OCI-LY7 (cell line): ENCODE data around the gene JDP2. TPM values are rescaled to one million over a fixed set of nuclear protein-coding genes. Genes with fewer than 3 reads are reported as not detected.

ENCODE experiments used
- BruUV-seq: library from RNA; stranded (reverse); fragments of 400-500 nt; replicated peaks from 2 replicates; lab custom pipeline; 2021; lab: Mats Ljungman, UMichigan
- CTCF ChIA-PET: fragments of 300-600 bp; sonication (Branson Sonifier 250); formaldehyde crosslinking; loops from one replicate; lab custom pipeline; 2022; ENCODE audit warnings: antibody characterized with exemption; ENCODE audit not compliant: unreplicated experiment; lab: Charles Lee
- POLR2A ChIA-PET: fragments of 300-600 bp; sonication (Branson Sonifier 250); formaldehyde crosslinking; loops from one replicate; lab custom pipeline; 2022; ENCODE audit warnings: antibody characterized with exemption; lab: Charles Lee
- DNase-seq: peaks from one replicate; pipeline ENCODE4 v3.0.0-alpha.2; 2015; ENCODE audit warnings: low spot score
- H2AFZ ChIP-seq: fragments of 200-600 bp; sonication (generic), shearing (Covaris generic); 2 replicates; pipeline ENCODE4 v1.6.1; 2014; ENCODE audit warnings: mild to moderate bottlenecking, antibody characterized with exemption, low read length, moderate library complexity
- H3K27ac ChIP-seq: fragments of 200-600 bp; sonication (generic); 2 replicates; pipeline ENCODE4 v1.5.1; 2014; ENCODE audit warnings: mixed run types, low read depth, mild to moderate bottlenecking, moderate library complexity, low read length, inconsistent platforms; ENCODE audit not compliant: poor library complexity, severe bottlenecking
- H3K36me3 ChIP-seq: fragments of 200-600 bp; sonication (generic); 2 replicates; pipeline ENCODE4 v1.6.1; 2014; ENCODE audit warnings: mild to moderate bottlenecking, antibody characterized with exemption, low read length, moderate library complexity, mixed read lengths; ENCODE audit not compliant: insufficient read depth
- H3K4me1 ChIP-seq: fragments of 200-600 bp; sonication (generic); 2 replicates; pipeline ENCODE4 v1.5.1; 2014; ENCODE audit warnings: mild to moderate bottlenecking, low read length; ENCODE audit not compliant: insufficient read depth, poor library complexity, severe bottlenecking
- H3K4me2 ChIP-seq: fragments of 200-600 bp; sonication (generic); 2 replicates; pipeline ENCODE4 v1.6.1; 2014; ENCODE audit warnings: mild to moderate bottlenecking, low read length
- H3K4me3 ChIP-seq: fragments of 200-600 bp; sonication (generic); 2 replicates; pipeline ENCODE4 v1.5.1; 2014; ENCODE audit warnings: mild to moderate bottlenecking, low read depth, low read length; ENCODE audit not compliant: poor library complexity, severe bottlenecking
- H3K79me2 ChIP-seq: fragments of 200-600 bp; sonication (generic); 2 replicates; pipeline ENCODE4 v1.6.1; 2016; ENCODE audit warnings: low read depth, mild to moderate bottlenecking, low read length, moderate library complexity, mixed read lengths; ENCODE audit not compliant: insufficient read depth
- H3K9me2 ChIP-seq: fragments of 200-600 bp; sonication (generic); 2 replicates; pipeline ENCODE4 v1.6.1; 2016; ENCODE audit warnings: mild to moderate bottlenecking, low read length, mixed read lengths; ENCODE audit not compliant: insufficient read depth
- H3K9me3 ChIP-seq: fragments of 200-600 bp; sonication (generic); 2 replicates; pipeline ENCODE4 v1.6.1; 2014; ENCODE audit warnings: mild to moderate bottlenecking, mixed run types, low read length, mixed read lengths
- H4K20me1 ChIP-seq: fragments of 200-600 bp; sonication (generic); 2 replicates; pipeline ENCODE4 v1.6.1; 2014; ENCODE audit warnings: mild to moderate bottlenecking, antibody characterized with exemption, low read length, moderate library complexity, mixed read lengths; ENCODE audit not compliant: insufficient read depth
- EZH2phosphoT487 ChIP-seq: fragments of 200-600 bp; sonication (generic); IDR thresholded peaks from 2 replicates; pipeline ENCODE4 v1.6.1; 2018; ENCODE audit warnings: low read depth, borderline replicate concordance, mild to moderate bottlenecking, mixed run types, antibody characterized with exemption, low read length, moderate library complexity, mixed read lengths
- intact Hi-C: fragments of 100-400 bp; cut with micrococcal nuclease; formaldehyde crosslinking; loops from one replicate; pipeline ENCODE4 v1.10.0; 2022; ENCODE audit not compliant: unreplicated experiment
- total RNA-seq, 2 experiments: library from RNA; depleted of rRNA in 1 of 2; stranded (reverse); fragments of >200 nt in 1 of 2; shearing (Covaris generic) in 1 of 2; gene quantifications; 2 replicates each; pipeline ENCODE4 v1.2.3, GENCODE V29; 2014 to 2022
- TF ChIP-seq, protein P1 (sequence below): fragments of 200-600 bp; sonication (generic); conservative IDR thresholded peaks from 2 replicates; pipeline ENCODE4 v1.5.1; 2014; ENCODE audit warnings: mild to moderate bottlenecking, antibody characterized with exemption, low read length, moderate library complexity, mixed read lengths

The JDP2 gene
- total RNA-seq, 2 experiments from 2014 or later, result 45.7 to 62.7 TPM

DNA sequence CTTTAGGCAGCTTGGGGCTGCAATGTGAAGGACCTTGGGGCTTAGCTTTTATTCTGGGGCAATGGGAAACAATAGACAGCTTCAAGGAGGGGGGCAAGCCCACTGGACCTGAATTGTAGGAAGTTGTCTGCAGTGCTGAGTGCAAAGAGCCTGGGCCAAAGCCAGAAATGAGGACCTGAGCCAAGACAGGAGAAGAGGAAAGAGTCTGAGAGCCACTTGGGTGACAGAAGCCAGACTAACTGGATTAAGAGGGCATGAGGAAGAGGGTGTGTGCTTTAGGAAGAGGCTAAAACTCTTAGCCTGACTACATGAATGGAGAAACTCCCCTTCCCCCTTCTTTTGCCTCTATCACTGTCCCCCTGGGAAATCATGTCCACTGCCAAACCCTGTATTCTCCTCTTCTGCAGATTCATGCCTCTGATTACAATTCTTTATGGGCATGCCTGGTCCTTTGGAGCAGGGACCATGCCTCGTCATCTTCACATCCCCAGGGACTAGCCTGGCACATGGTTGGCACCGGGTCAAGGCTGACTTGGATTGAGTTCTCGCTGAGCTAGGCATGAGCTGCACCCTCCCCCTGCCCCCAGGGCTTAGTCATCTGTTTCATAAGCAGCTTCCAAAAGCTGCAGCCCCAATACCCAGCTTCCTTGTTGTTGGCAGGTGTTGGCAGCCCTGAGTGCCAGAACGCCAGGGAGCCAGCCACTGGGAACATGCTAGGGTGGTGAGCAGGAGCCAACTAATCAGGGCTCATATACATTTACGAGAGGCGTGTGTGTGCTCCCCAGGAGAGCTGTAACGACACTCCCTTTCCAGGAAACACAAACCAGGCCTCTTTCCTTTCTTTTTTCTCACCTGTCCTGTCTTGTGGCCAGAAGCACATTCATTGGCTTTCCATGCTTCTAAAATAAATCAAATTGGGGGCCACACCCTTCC is 27.7 kb upstream of the JDP2 start:
- no peak overlapping the region for H3K27ac ChIP-seq
- CTCF ChIA-PET, result no interaction called here
- 0 out of 2 replicates have a peak, but pooled peaks cover 4% of the 10 kb centered on the region for H3K9me3 ChIP-seq
- no peaks in the 10 kb centered on the region for H3K4me1 ChIP-seq
- no peaks in the 10 kb centered on the region for H3K9me2 ChIP-seq
- H4K20me1 ChIP-seq, result no peaks in the 10 kb centered on the region
- H3K79me2 ChIP-seq, result no peaks in the 10 kb centered on the region
- no peaks in the 10 kb centered on the region for H3K36me3 ChIP-seq
- no peak overlapping the region for H3K4me3 ChIP-seq
- intact Hi-C loops, result no loop called here
- DNase-seq, result no peak
- H2AFZ ChIP-seq, result no peak overlapping the region
- no peak overlapping the region for H3K4me2 ChIP-seq
- POLR2A ChIA-PET, result no interaction called here
- no TSS peak for BruUV-seq
- no peak for TF ChIP-seq EZH2phosphoT487
- TF ChIP-seq, protein P1, sequence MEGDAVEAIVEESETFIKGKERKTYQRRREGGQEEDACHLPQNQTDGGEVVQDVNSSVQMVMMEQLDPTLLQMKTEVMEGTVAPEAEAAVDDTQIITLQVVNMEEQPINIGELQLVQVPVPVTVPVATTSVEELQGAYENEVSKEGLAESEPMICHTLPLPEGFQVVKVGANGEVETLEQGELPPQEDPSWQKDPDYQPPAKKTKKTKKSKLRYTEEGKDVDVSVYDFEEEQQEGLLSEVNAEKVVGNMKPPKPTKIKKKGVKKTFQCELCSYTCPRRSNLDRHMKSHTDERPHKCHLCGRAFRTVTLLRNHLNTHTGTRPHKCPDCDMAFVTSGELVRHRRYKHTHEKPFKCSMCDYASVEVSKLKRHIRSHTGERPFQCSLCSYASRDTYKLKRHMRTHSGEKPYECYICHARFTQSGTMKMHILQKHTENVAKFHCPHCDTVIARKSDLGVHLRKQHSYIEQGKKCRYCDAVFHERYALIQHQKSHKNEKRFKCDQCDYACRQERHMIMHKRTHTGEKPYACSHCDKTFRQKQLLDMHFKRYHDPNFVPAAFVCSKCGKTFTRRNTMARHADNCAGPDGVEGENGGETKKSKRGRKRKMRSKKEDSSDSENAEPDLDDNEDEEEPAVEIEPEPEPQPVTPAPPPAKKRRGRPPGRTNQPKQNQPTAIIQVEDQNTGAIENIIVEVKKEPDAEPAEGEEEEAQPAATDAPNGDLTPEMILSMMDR, result no peak

DNA sequence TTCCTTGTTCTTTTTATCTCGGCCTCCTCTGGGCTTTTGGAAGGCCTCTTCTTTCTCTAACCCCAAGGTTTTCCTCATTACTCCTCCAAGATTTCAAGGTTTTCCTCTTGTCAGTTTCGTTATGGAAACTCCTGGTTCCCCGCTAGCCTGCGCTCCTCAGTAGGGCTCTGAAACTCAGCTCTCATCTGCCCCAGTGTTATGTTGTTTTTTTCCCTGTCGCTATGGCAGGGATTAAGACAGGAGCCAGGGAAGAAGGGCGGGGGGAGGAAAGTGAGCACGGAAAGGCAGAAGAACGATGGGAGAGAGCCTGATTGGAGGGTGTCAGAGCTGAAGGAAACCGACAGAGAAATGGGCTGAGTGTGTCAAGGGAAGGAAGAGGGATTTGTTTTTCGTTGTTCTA is 26.5 kb upstream of the JDP2 start:
- ChIA-PET POLR2A (interaction anchor here (0.6 kb wide), 1 partner anchor 102 kb away, joined by 4 read pairs; no protein-coding TSS in a partner anchor), CTCF (no interaction called here)
- no peak overlapping the region for H3K4me3 ChIP-seq
- H3K27ac ChIP-seq, result no peak overlapping the region
- TF ChIP-seq EZH2phosphoT487, result no peak
- TF ChIP-seq, protein P1, result no peak
- 0 out of 2 replicates have a peak, but pooled peaks cover 4% of the 10 kb centered on the region for H3K9me3 ChIP-seq
- H2AFZ ChIP-seq, result no peak overlapping the region
- no peaks in the 10 kb centered on the region for H3K36me3 ChIP-seq
- intact Hi-C loops, result no loop called here
- BruUV-seq, result no TSS peak
- no peak overlapping the region for H3K4me2 ChIP-seq
- DNase-seq, result no peak
- H3K9me2 ChIP-seq, result no peaks in the 10 kb centered on the region
- H4K20me1 ChIP-seq, result no peaks in the 10 kb centered on the region
- no peaks in the 10 kb centered on the region for H3K79me2 ChIP-seq
- H3K4me1 ChIP-seq, result no peaks in the 10 kb centered on the region
